AG10803 (cell line): ENCODE results near the gene PHF20.
A peak's percentile ranks its signal among the peaks of the same experiment; 100 is the strongest.
"Not testable (repeated sequence)": the region's sequence is repeated elsewhere in the genome, so short reads cannot be mapped to it uniquely, and the experiment has no call there.

Experiments used
- DNase-seq: peaks from one replicate; pipeline ENCODE4 v3.0.0; 2010; ENCODE audit warnings: low read depth
- H3K4me3 ChIP-seq: 2 replicates; pipeline ENCODE4 v1.5.1; 2011; ENCODE audit warnings: mild to moderate bottlenecking, low read length, control low read depth
- CTCF ChIP-seq: conservative IDR thresholded peaks from 2 replicates; pipeline ENCODE4 v1.5.1; 2011; ENCODE audit warnings: mild to moderate bottlenecking, low read length, control low read depth, inconsistent platforms

PHF20 gene

GRCh38 chr20:35871259-35871771, 99.5 kb downstream of the PHF20 start:
- DNase-seq: peak; percentile 45
- TF ChIP-seq CTCF: no peak
- H3K4me3 ChIP-seq: no peak overlapping the region

- DNase-seq: no peak
- no peak for TF ChIP-seq CTCF
- H3K4me3 ChIP-seq: no peak overlapping the region
Measured at GRCh38 chr20:35876033-35876320, 104.2 kb downstream of the PHF20 start.

GRCh38 chr20:35877611-35878010, 105.8 kb downstream of the PHF20 start:
- DNase-seq: no peak
- TF ChIP-seq CTCF: no peak
- H3K4me3 ChIP-seq: no peak overlapping the region

GRCh38 chr20:35878113-35878625, 106.4 kb downstream of the PHF20 start:
- TF ChIP-seq CTCF: no peak
- DNase-seq: peak; percentile 37
- no peak overlapping the region for H3K4me3 ChIP-seq

GRCh38 chr20:35881676-35882075, 109.9 kb downstream of the PHF20 start:
- no peak overlapping the region for H3K4me3 ChIP-seq
- no peak for DNase-seq
- no peak for TF ChIP-seq CTCF

GRCh38 chr20:35882427-35883161, 110.8 kb downstream of the PHF20 start:
- H3K4me3 ChIP-seq: not testable (repeated sequence)
- peak; percentile 47 for DNase-seq

GRCh38 chr20:35883336-35883777, 111.5 kb downstream of the PHF20 start:
- H3K4me3 ChIP-seq: peak overlapping the region; percentile 31
- no peak for DNase-seq
- TF ChIP-seq CTCF: no peak
